ENCODE measurements around the gene POLR3F.

Gene POLR3F

GRCh38 chr20:18532626-18533025 lies 65.4 kb downstream of the POLR3F start:
- H3K4me3 ChIP-seq: no peak overlapping the region
- TF ChIP-seq CTCF (IDR thresholded peaks at IDR 0.05): no peak
- DNase-seq (ENCODE audit: low spot score): no peak
- no peak overlapping the region for H3K27ac ChIP-seq

GRCh38 chr20:18533491-18533890 lies 66.3 kb downstream of the POLR3F start:
- H3K4me3 ChIP-seq: no peak overlapping the region
- H3K27ac ChIP-seq: no peak overlapping the region
- DNase-seq (ENCODE audit: low spot score): no peak
- no peak for TF ChIP-seq CTCF (IDR thresholded peaks at IDR 0.05)

- no peak for TF ChIP-seq CTCF (IDR thresholded peaks at IDR 0.05)
- no peak for DNase-seq (ENCODE audit: low spot score)
- Histone ChIP-seq H3K4me3 (no peak overlapping the region), H3K27ac (no peak overlapping the region)
Measured at GRCh38 chr20:18533978-18534644, 66.9 kb downstream of the POLR3F start.
